WI38 (cell line): ENCODE measurements around the gene SFI1.

Experiments
- H3K4me3 ChIP-seq: 2 replicates; pipeline ENCODE4 v1.5.1; 2011; ENCODE audit warnings: low read depth, mild to moderate bottlenecking, control low read depth, low read length
- TF ChIP-seq, protein P1 (sequence below): IDR thresholded peaks from 2 replicates; pipeline ENCODE4 v1.5.1; 2012; ENCODE audit warnings: low read depth, mild to moderate bottlenecking, control low read depth, low read length

SFI1 gene

DNA sequence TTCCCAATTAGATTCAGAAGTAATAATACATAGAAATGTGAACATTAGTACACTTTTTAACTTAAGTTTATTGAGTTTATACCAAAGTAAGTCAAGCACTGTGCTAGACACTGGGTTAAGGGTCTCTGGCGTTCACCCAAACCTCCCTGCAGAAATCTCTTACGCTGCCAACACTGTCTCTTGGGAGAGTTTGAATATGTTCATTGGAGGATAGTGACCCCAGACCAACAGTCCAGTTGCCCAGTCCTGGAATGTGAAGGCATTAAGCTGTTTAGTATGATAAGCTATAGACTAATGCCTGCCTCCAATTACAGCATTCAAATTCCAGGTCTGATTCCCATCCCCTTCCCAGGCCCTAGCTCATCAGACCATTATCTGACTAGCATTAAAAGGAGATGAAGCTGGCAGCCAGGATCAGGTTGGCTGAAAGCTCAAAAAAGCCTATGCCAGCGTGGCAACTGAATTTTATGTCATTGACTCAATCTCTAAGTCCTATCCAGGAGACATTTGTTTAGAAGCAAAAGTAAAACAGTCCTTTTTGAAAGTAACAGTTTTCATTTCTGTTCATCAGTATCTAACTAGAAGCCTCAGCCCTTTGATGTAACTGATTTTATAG is 77.8 kb downstream of the SFI1 start:
- TF ChIP-seq, protein P1, sequence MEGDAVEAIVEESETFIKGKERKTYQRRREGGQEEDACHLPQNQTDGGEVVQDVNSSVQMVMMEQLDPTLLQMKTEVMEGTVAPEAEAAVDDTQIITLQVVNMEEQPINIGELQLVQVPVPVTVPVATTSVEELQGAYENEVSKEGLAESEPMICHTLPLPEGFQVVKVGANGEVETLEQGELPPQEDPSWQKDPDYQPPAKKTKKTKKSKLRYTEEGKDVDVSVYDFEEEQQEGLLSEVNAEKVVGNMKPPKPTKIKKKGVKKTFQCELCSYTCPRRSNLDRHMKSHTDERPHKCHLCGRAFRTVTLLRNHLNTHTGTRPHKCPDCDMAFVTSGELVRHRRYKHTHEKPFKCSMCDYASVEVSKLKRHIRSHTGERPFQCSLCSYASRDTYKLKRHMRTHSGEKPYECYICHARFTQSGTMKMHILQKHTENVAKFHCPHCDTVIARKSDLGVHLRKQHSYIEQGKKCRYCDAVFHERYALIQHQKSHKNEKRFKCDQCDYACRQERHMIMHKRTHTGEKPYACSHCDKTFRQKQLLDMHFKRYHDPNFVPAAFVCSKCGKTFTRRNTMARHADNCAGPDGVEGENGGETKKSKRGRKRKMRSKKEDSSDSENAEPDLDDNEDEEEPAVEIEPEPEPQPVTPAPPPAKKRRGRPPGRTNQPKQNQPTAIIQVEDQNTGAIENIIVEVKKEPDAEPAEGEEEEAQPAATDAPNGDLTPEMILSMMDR = no peak
- H3K4me3 ChIP-seq = no peak overlapping the region

DNA sequence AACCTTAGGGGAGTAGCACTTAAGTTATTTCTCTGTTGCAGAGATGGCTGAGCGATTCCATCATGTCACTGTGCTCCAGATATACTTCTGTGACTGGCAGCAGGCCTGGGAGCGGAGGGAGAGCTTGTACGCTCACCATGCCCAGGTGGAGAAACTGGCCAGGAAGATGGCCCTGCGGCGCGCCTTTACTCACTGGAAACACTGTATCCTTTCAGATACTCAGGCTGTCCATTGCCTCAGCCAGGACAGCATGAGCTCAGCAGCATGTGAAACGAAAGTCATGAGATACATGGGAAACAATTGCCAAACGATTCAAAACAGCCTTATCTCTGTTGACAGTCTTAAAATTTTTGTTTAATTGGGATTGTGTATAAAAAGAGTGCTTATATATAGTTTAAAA is 78.9 kb downstream of the SFI1 start:
- TF ChIP-seq, protein P1 = no peak

DNA sequence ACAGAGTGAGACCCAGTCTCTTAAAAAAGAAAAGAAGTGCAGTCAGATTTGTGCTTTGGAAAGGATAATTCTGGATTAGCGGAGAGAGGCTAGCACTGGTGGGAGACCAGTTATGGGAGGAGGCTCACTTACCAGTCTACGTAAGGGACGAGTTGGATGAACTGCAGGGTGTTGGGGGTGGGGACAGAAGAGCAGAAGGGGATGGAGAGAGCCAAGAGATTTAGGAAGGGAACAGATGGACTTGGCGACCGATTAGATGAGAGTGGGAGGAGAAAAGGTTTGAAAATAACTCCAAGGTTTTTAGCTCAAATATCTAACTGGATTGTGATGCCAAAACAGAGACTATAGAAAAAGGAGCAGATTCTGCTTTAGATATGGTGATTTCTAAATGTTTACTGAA is 81.4 kb downstream of the SFI1 start:
- no peak overlapping the region for H3K4me3 ChIP-seq
- TF ChIP-seq, protein P1 = no peak

More for the DNA sequence above, 78.9 kb downstream of the SFI1 start:
- no peak overlapping the region for H3K4me3 ChIP-seq

- TF ChIP-seq, protein P1 = no peak
Observed at GRCh38 chr22:31578171-31578570, 81.8 kb downstream of the SFI1 start.

GRCh38 chr22:31579835-31580242 is 83.5 kb downstream of the SFI1 start:
- TF ChIP-seq, protein P1 = no peak
- H3K4me3 ChIP-seq = no peak overlapping the region

More at GRCh38 chr22:31578171-31578570, 81.8 kb downstream of the SFI1 start:
- H3K4me3 ChIP-seq = no peak overlapping the region

GRCh38 chr22:31583861-31584485 is 87.6 kb downstream of the SFI1 start:
- TF ChIP-seq, protein P1 = no peak
- H3K4me3 ChIP-seq = no peak overlapping the region

GRCh38 chr22:31584804-31585160 is 88.4 kb downstream of the SFI1 start:
- TF ChIP-seq, protein P1 = no peak
- no peak overlapping the region for H3K4me3 ChIP-seq
